Gastroesophageal sphincter (tissue), 4 donors: ENCODE data around the gene WWP2. TPM values are rescaled to one million over a fixed set of nuclear protein-coding genes. Genes with fewer than 3 reads are reported as not detected.
A peak's percentile ranks its signal among the peaks of the same experiment; 100 is the strongest.

Source experiments
- ATAC-seq: fragments of 150-250 bp; one replicate; pipeline ENCODE4 v1.9.1; 2016; ENCODE audit warnings: mild to moderate bottlenecking, moderate library complexity
- H3K27ac ChIP-seq, 4 donors: fragments of 200-600 bp; sonication (generic) in 3 of 4; 1 replicate in 3 of 4; 2 replicates in 1 of 4; pipeline ENCODE4 v1.5.1; 2016 to 2019
- H3K27me3 ChIP-seq: fragments of 200-600 bp; sonication (generic); one replicate; pipeline ENCODE4 v1.5.1; 2019
- H3K36me3 ChIP-seq, 2 donors: fragments of 200-600 bp; sonication (generic); one replicate each; pipeline ENCODE4 v1.5.1; 2019; ENCODE audit warnings: control low read depth in 1 of 2
- H3K4me1 ChIP-seq, 3 donors: fragments of 200-600 bp; sonication (generic); 1 replicate in 2 of 3; 2 replicates in 1 of 3; pipeline ENCODE4 v1.5.1; 2016 to 2019; ENCODE audit warnings: control low read depth in 2 of 3
- H3K4me3 ChIP-seq, 2 donors: fragments of 200-600 bp; sonication (generic); one replicate each; pipeline ENCODE4 v1.5.1; 2019; ENCODE audit warnings: mild to moderate bottlenecking in 1 of 2, moderate library complexity in 1 of 2
- H3K9me3 ChIP-seq, 3 donors: fragments of 200-600 bp; sonication (generic); one replicate each; pipeline ENCODE4 v1.5.1; 2017 to 2019; ENCODE audit warnings: control low read depth in 2 of 3
- CTCF ChIP-seq, 4 experiments: fragments of 200-600 bp in 2 of 4; fragments of 450-650 bp in 2 of 4; sonication (generic) in 1 of 4; IDR thresholded peaks; one replicate each; pipeline ENCODE4 v1.5.1; 2017 to 2019; ENCODE audit warnings: antibody characterized with exemption in 4 of 4, mild to moderate bottlenecking in 2 of 4, moderate library complexity in 2 of 4
- EP300 ChIP-seq: sonication (generic); formaldehyde crosslinking; IDR thresholded peaks from one replicate; pipeline ENCODE4 v1.6.1; 2017; ENCODE audit warnings: antibody characterized with exemption, mild to moderate bottlenecking
- POLR2A ChIP-seq, 2 donors: fragments of 450-650 bp; IDR thresholded peaks; one replicate each; pipeline ENCODE4 v1.6.1; 2017; ENCODE audit warnings: antibody characterized with exemption in 2 of 2, mild to moderate bottlenecking in 2 of 2, moderate library complexity in 1 of 2
- POLR2AphosphoS5 ChIP-seq: sonication (generic); formaldehyde crosslinking; IDR thresholded peaks from one replicate; pipeline ENCODE4 v1.6.1; 2017; ENCODE audit warnings: antibody characterized with exemption
- WGBS, 2 donors: methylation state at CpG; one replicate each; pipeline ENCODE4 v1.1.5; 2018; ENCODE audit warnings: low coverage in 1 of 2; 5-methylcytosine and 5-hydroxymethylcytosine counted together
- total RNA-seq, 4 donors: library from RNA; depleted of rRNA; stranded (reverse); fragments of >200 nt; gene quantifications; one replicate each; pipeline ENCODE4 v1.1.0, GENCODE V29; 2016

WWP2 gene
- total RNA-seq, 4 donors from 2014 or later, result 23.4 to 31.9 (median 28.8) TPM

- H3K9me3 ChIP-seq, result peaks cover 0 to 5% (median 0%) of the 10 kb centered on the region in 3 donors
- no peak for ATAC-seq
- no peaks in the 10 kb centered on the region for H3K27me3 ChIP-seq
- H3K27ac ChIP-seq, result no peak overlapping the region
- H3K4me3 ChIP-seq, result no peak overlapping the region
- H3K4me1 ChIP-seq, result peaks cover 0 to 4% (median 0%) of the 10 kb centered on the region in 3 donors
- WGBS, 2 donors, result 84% methylated on average over 5 of the region's 15 CpGs; no CpG with 5 or more reads in 1 of the 2 donors
- peaks cover 0 to 51% of the 10 kb centered on the region in 2 donors for H3K36me3 ChIP-seq
- TF ChIP-seq EP300 (no peak), CTCF (IDR thresholded peaks at IDR 0.05) (no peak), POLR2AphosphoS5 (no peak), POLR2A (IDR thresholded peaks at IDR 0.05) (no peak)
These were observed 109.6 kb downstream of the WWP2 start for GRCh38 chr16:69871708-69872107.

- no peak for ATAC-seq
- Histone ChIP-seq H3K36me3 (peaks cover 0 to 63% of the 10 kb centered on the region in 2 donors), H3K4me1 (peaks cover 0 to 4% (median 0%) of the 10 kb centered on the region in 3 donors), H3K27ac (no peak overlapping the region), H3K9me3 (peaks cover 0 to 14% (median 0%) of the 10 kb centered on the region in 3 donors), H3K4me3 (no peak overlapping the region), H3K27me3 (no peaks in the 10 kb centered on the region)
- 86 to 87% methylated on average over 4 to 7 of the region's 7 CpGs for WGBS, 2 donors
- TF ChIP-seq POLR2A (IDR thresholded peaks at IDR 0.05) (no peak), CTCF (IDR thresholded peaks at IDR 0.05) (no peak), EP300 (no peak), POLR2AphosphoS5 (no peak)
These were observed 110.8 kb downstream of the WWP2 start for GRCh38 chr16:69872888-69873287.

GRCh38 chr16:69873783-69874182 is 111.7 kb downstream of the WWP2 start:
- peaks cover 0 to 71% of the 10 kb centered on the region in 2 donors for H3K36me3 ChIP-seq
- WGBS, 2 donors, result 96 to 100% methylated on average over 1 to 3 of the region's 3 CpGs
- TF ChIP-seq CTCF (IDR thresholded peaks at IDR 0.05) (no peak), POLR2AphosphoS5 (no peak), POLR2A (IDR thresholded peaks at IDR 0.05) (no peak), EP300 (no peak)

GRCh38 chr16:69874271-69874670 is 112.1 kb downstream of the WWP2 start:
- ATAC-seq, result no peak
- Histone ChIP-seq H3K4me1 (peaks cover 0 to 4% (median 0%) of the 10 kb centered on the region in 3 donors), H3K36me3 (peaks cover 0 to 71% of the 10 kb centered on the region in 2 donors), H3K27me3 (no peaks in the 10 kb centered on the region), H3K27ac (no peak overlapping the region), H3K4me3 (no peak overlapping the region), H3K9me3 (peaks cover 0 to 14% (median 0%) of the 10 kb centered on the region in 3 donors)
- WGBS, 2 donors, result 63 to 90% methylated on average over 5 to 6 of the region's 8 CpGs
- TF ChIP-seq POLR2A (IDR thresholded peaks at IDR 0.05), result no peak
- TF ChIP-seq CTCF (IDR thresholded peaks at IDR 0.05), result no peak
- TF ChIP-seq EP300, result no peak

More at GRCh38 chr16:69873783-69874182, 111.7 kb downstream of the WWP2 start:
- no peak for ATAC-seq
- Histone ChIP-seq H3K9me3 (peaks cover 0 to 14% (median 0%) of the 10 kb centered on the region in 3 donors), H3K27ac (no peak overlapping the region), H3K27me3 (no peaks in the 10 kb centered on the region), H3K4me1 (peaks cover 0 to 4% (median 0%) of the 10 kb centered on the region in 3 donors), H3K4me3 (no peak overlapping the region)

- H3K27ac ChIP-seq, result no peak overlapping the region
- WGBS, 2 donors, result 94% methylated on average over 10 of the region's 10 CpGs; no CpG with 5 or more reads in 1 of the 2 donors
- H3K4me1 ChIP-seq, result no peaks in the 10 kb centered on the region
- TF ChIP-seq POLR2AphosphoS5 (no peak), POLR2A (IDR thresholded peaks at IDR 0.05) (no peak), EP300 (no peak), CTCF (IDR thresholded peaks at IDR 0.05) (no peak)
- ATAC-seq, result peak; percentile 28
- no peaks in the 10 kb centered on the region for H3K27me3 ChIP-seq
- H3K4me3 ChIP-seq, result no peak overlapping the region
- peaks cover 0 to 14% (median 0%) of the 10 kb centered on the region in 3 donors for H3K9me3 ChIP-seq
- H3K36me3 ChIP-seq, result peaks cover 0 to 48% of the 10 kb centered on the region in 2 donors
These were observed 118.6 kb downstream of the WWP2 start for GRCh38 chr16:69880640-69881133.
